Large intestine (tissue), 3 donors: ENCODE data around the gene HTR1D. TPM values are rescaled to one million over a fixed set of nuclear protein-coding genes. Genes with fewer than 3 reads are reported as not detected.
A peak's percentile ranks its signal among the peaks of the same experiment; 100 is the strongest.

ENCODE experiments used
- DNase-seq, 2 donors: peaks; one replicate each; pipeline versions ENCODE4 v3.0.0 to v3.0.0-alpha.2; 2013
- H3K27ac ChIP-seq: one replicate; pipeline ENCODE4 v1.5.1; 2013; ENCODE audit warnings: low read length
- H3K27me3 ChIP-seq: 2 replicates; pipeline ENCODE4 v1.6.1; 2013; ENCODE audit warnings: low read length; ENCODE audit not compliant: control insufficient read depth, insufficient read depth
- H3K36me3 ChIP-seq: 2 replicates; pipeline ENCODE4 v1.6.1; 2013; ENCODE audit warnings: low read length; ENCODE audit not compliant: control insufficient read depth, insufficient read depth
- H3K4me1 ChIP-seq: one replicate; pipeline ENCODE4 v1.6.1; 2013; ENCODE audit warnings: low read length; ENCODE audit not compliant: control insufficient read depth, insufficient read depth
- H3K4me3 ChIP-seq: one replicate; pipeline ENCODE4 v1.5.1; 2013; ENCODE audit warnings: low read length
- H3K9me3 ChIP-seq: one replicate; pipeline ENCODE4 v1.6.1; 2013; ENCODE audit warnings: mild to moderate bottlenecking, low read depth, low read length, moderate library complexity; ENCODE audit not compliant: control insufficient read depth
- WGBS: methylation state at CpG from one replicate; pipeline ENCODE4 v1.1.5; 2013; ENCODE audit warnings: low lambda C conversion rate; ENCODE audit not compliant: insufficient coverage; 5-methylcytosine and 5-hydroxymethylcytosine counted together
- polyA plus RNA-seq: library from polyadenylated mRNA; unstranded; fragments of 120-200 nt; gene quantifications from one replicate; pipeline ENCODE4 v1.2.1, GENCODE V29; 2013

The HTR1D gene
- polyA plus RNA-seq, 1 donor = 0.46 TPM

DNA sequence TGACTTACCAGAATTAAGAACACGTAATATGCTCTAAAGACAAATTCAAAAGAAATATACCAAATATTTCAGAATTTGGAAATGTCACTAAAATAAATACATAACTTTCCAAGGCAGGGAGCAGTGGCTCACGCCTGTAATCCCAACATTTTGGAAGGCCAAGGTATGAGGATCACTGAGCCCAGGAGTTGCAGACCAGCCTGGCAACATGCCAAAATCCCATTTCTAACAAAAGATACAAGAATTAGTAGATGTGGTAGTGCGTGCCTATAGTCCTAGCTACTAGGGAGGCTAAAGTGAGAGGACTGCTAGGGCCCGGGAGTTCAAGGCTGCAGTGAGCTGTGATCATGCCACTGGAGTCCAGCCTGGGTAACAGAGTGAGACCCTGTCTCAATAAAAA is 60.4 kb downstream of the HTR1D start:
- H3K4me1 ChIP-seq = peaks cover 18% of the 10 kb centered on the region
- H3K36me3 ChIP-seq = no peaks in the 10 kb centered on the region
- DNase-seq = no peak
- no peak overlapping the region for H3K4me3 ChIP-seq
- no peaks in the 10 kb centered on the region for H3K9me3 ChIP-seq
- H3K27ac ChIP-seq = no peak overlapping the region
- H3K27me3 ChIP-seq = no peaks in the 10 kb centered on the region
- WGBS = 100% methylated on average over 1 of the region's 4 CpGs

DNA sequence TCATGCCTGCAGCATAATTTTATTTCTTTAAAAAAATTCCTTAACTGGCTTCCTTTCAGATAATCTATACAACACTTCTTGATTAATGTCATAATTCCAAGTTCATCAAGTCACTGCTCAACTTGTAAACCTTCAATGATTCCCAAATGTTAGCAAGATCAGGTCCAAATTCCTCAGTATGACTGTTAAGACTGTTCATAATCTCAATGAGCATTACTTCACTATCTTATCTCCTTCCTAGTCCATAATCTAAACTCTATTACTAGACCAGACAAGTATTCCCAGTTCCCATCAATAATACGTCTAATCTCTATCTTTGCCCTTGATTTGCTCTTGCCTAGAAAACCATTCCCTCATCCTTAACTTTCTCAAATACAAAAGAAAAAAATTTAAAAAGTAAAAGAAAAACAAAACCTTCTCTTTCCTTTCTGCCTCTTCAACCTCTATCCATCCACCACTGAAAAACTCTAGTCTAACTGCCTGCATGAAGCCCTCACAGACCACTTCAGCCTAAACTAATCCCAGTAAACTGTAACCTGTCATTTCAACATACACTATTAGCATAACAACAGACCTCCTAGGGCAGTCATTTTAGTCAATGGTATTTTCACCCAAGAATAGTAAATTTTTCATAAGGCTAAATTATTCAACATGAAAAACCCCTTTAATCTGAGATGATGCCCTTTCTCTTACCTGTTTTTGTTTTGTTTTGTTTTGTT is 64.2 kb downstream of the HTR1D start:
- no peak for DNase-seq
- H3K9me3 ChIP-seq = no peaks in the 10 kb centered on the region
- H3K4me1 ChIP-seq = peaks cover 12% of the 10 kb centered on the region
- H3K4me3 ChIP-seq = no peak overlapping the region
- 38% methylated on average over 1 of the region's 1 CpG for WGBS
- H3K36me3 ChIP-seq = no peaks in the 10 kb centered on the region
- H3K27ac ChIP-seq = no peak overlapping the region
- no peaks in the 10 kb centered on the region for H3K27me3 ChIP-seq

GRCh38 chr1:23150742-23151141 is 66.6 kb downstream of the HTR1D start:
- Histone ChIP-seq H3K27ac (no peak overlapping the region), H3K27me3 (no peaks in the 10 kb centered on the region), H3K4me1 (peaks cover 12% of the 10 kb centered on the region), H3K9me3 (no peaks in the 10 kb centered on the region), H3K4me3 (no peak overlapping the region), H3K36me3 (no peaks in the 10 kb centered on the region)
- DNase-seq = no peak
- 81% methylated on average over 2 of the region's 5 CpGs for WGBS

- H3K27me3 ChIP-seq = no peaks in the 10 kb centered on the region
- no peak overlapping the region for H3K4me3 ChIP-seq
- 94% methylated on average over 2 of the region's 2 CpGs for WGBS
- peaks cover 12% of the 10 kb centered on the region for H3K4me1 ChIP-seq
- H3K27ac ChIP-seq = no peak overlapping the region
- H3K36me3 ChIP-seq = no peaks in the 10 kb centered on the region
- H3K9me3 ChIP-seq = no peaks in the 10 kb centered on the region
- no peak for DNase-seq
Measured at GRCh38 chr1:23150125-23150524, 67.2 kb downstream of the HTR1D start.

GRCh38 chr1:23149114-23149513 is 68.2 kb downstream of the HTR1D start:
- peak; percentile 65 to 84 for DNase-seq
- WGBS = 0% methylated on average over 1 of the region's 1 CpG
- Histone ChIP-seq H3K4me1 (peaks cover 12% of the 10 kb centered on the region), H3K36me3 (peaks cover 3% of the 10 kb centered on the region), H3K27me3 (no peaks in the 10 kb centered on the region), H3K27ac (peak overlapping the region; percentile 72), H3K9me3 (no peaks in the 10 kb centered on the region), H3K4me3 (no peak overlapping the region)

DNA sequence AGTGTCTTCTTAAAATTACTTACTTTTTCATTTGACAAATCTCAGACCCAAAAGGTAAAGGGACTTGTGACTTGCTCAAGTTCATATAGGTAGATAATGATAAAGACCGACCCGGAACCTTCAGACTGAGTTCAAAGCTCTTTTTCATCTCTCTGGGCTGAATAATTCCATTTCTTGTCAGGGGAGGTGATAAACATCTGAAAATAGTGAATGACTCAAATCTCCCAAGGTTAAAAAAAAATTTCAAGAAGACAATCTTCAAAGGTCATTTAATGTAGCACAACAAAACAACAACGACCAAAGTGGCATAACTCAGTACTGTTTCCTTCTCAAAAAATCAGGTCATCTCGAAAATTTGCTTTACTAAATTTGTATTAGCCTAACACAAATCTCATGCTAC is 69.2 kb downstream of the HTR1D start:
- Histone ChIP-seq H3K4me3 (no peak overlapping the region), H3K4me1 (peaks cover 12% of the 10 kb centered on the region), H3K27me3 (no peaks in the 10 kb centered on the region), H3K9me3 (no peaks in the 10 kb centered on the region), H3K36me3 (peaks cover 3% of the 10 kb centered on the region), H3K27ac (peak overlapping the region; percentile 72)
- DNase-seq = peak in 1 of 2 donors; percentile 47
- WGBS = 80% methylated on average over 1 of the region's 4 CpGs

Other genes starting within 250 kb of the HTR1D start
- gene LACTBL1, start 244.6 kb downstream of the HTR1D start, polyA plus RNA-seq = not detected
- gene TEX46, start 201.7 kb downstream of the HTR1D start, polyA plus RNA-seq = 0.21 TPM
- 84.0 TPM for gene KDM1A, start 198.0 kb downstream of the HTR1D start, polyA plus RNA-seq
- gene LUZP1, start 48.6 kb downstream of the HTR1D start, polyA plus RNA-seq = 23.7 TPM
- gene HNRNPR, start 126.8 kb upstream of the HTR1D start, polyA plus RNA-seq = 148 TPM
- 22.2 TPM for gene ZNF436, start 152.3 kb upstream of the HTR1D start, polyA plus RNA-seq
- gene TCEA3, start 207.2 kb upstream of the HTR1D start, polyA plus RNA-seq = 29.4 TPM